Esophagus muscularis mucosa (tissue), 4 donors: ENCODE measurements around the gene MARK1. TPM values are rescaled to one million over a fixed set of nuclear protein-coding genes. Genes with fewer than 3 reads are reported as not detected.
A peak's percentile ranks its signal among the peaks of the same experiment; 100 is the strongest.

Source experiments
- DNase-seq: peaks from one replicate; pipeline ENCODE4 v3.0.0-alpha.2; 2017; ENCODE audit errors: extremely low spot score
- H3K27ac ChIP-seq, 4 donors: fragments of 200-600 bp; sonication (generic); replicated peaks in 1 of 4; 1 replicate in 3 of 4; 2 replicates in 1 of 4; pipeline ENCODE4 v1.5.1; 2016 to 2019; ENCODE audit warnings: mild to moderate bottlenecking in 1 of 4
- H3K27me3 ChIP-seq, 4 donors: fragments of 200-600 bp; sonication (generic); one replicate each; pipeline versions ENCODE4 v1.5.1 to v1.6.0; 2016 to 2019
- H3K36me3 ChIP-seq, 4 donors: fragments of 200-600 bp; sonication (generic); one replicate each; pipeline ENCODE4 v1.5.1; 2016 to 2019
- H3K4me1 ChIP-seq, 4 donors: fragments of 200-600 bp; sonication (generic); one replicate each; pipeline ENCODE4 v1.5.1; 2016 to 2019
- H3K4me3 ChIP-seq, 4 donors: fragments of 200-600 bp; sonication (generic); 1 replicate in 2 of 4; 2 replicates in 2 of 4; pipeline ENCODE4 v1.5.1; 2016 to 2019; ENCODE audit warnings: mild to moderate bottlenecking in 4 of 4, moderate library complexity in 1 of 4
- H3K9me3 ChIP-seq, 4 donors: fragments of 200-600 bp; sonication (generic); 1 replicate in 3 of 4; 2 replicates in 1 of 4; pipeline ENCODE4 v1.5.1; 2016 to 2019
- CTCF ChIP-seq, 3 experiments: fragments of 200-600 bp in 2 of 3; fragments of 450-650 bp in 1 of 3; sonication (generic) in 2 of 3; IDR thresholded peaks; one replicate each; pipeline ENCODE4 v1.5.1; 2017 to 2019; ENCODE audit warnings: antibody characterized with exemption in 3 of 3, mild to moderate bottlenecking in 2 of 3, moderate library complexity in 1 of 3
- EP300 ChIP-seq: sonication (generic); formaldehyde crosslinking; IDR thresholded peaks from one replicate; pipeline ENCODE4 v1.6.1; 2017; ENCODE audit warnings: antibody characterized with exemption
- POLR2A ChIP-seq: fragments of 450-650 bp; IDR thresholded peaks from one replicate; pipeline ENCODE4 v1.6.1; 2017; ENCODE audit warnings: antibody characterized with exemption, moderate library complexity, mild to moderate bottlenecking, low read depth
- POLR2AphosphoS5 ChIP-seq, 2 donors: sonication (generic); formaldehyde crosslinking; IDR thresholded peaks; one replicate each; pipeline ENCODE4 v1.6.1; 2017; ENCODE audit warnings: antibody characterized with exemption in 2 of 2
- WGBS: methylation state at CpG from one replicate; pipeline ENCODE4 v1.1.5; 2018; 5-methylcytosine and 5-hydroxymethylcytosine counted together
- intact Hi-C: fragments of 100-400 bp; cut with DNase I; formaldehyde crosslinking; loops from one replicate; pipeline ENCODE4 v1.15.1; 2023
- total RNA-seq, 4 donors: library from RNA; depleted of rRNA; stranded (reverse); fragments of >200 nt; gene quantifications; one replicate each; pipeline versions ENCODE4 v1.1.0 to v1.2.1, GENCODE V29; 2016

Gene MARK1
- total RNA-seq, 4 donors from 2014 or later: 16.7 to 24.4 (median 17.6) TPM

GRCh38 chr1:220697326-220697725 lies 169.4 kb downstream of the MARK1 start:
- peaks cover 0 to 18% (median 8%) of the 10 kb centered on the region in 4 donors for H3K4me1 ChIP-seq
- TF ChIP-seq POLR2AphosphoS5 (IDR thresholded peaks at IDR 0.05): no peak
- TF ChIP-seq EP300: no peak
- no peak for TF ChIP-seq CTCF (IDR thresholded peaks at IDR 0.05)
- TF ChIP-seq POLR2A: no peak
- intact Hi-C loops: no loop called here
- 91% methylated on average over 6 of the region's 6 CpGs for WGBS
- H3K27ac ChIP-seq: no peak overlapping the region
- peaks cover 0 to 17% (median 13%) of the 10 kb centered on the region in 4 donors for H3K36me3 ChIP-seq
- no peak for DNase-seq
- H3K27me3 ChIP-seq: no peaks in the 10 kb centered on the region
- no peaks in the 10 kb centered on the region for H3K9me3 ChIP-seq
- H3K4me3 ChIP-seq: no peak overlapping the region

DNA sequence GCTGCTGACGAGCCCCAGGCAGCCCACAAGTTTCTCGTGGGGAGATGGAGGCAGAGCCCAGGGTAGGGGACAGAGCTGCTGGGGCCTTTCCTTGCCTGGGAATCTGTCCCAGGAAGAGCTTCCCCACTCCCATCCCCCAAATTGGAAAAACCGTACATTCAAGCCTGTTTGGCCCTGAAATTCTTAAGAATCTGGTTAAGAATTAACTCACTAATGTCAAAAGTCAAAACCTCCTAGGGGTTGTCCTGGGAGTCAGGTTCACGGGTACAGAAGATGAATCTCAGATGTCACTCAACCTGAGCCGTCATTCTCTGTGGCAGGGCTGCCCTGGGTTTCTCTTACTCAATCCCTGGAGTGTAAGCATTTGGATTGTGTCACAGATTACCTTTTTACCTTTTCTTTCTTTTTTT lies 170.7 kb downstream of the MARK1 start:
- H3K9me3 ChIP-seq: no peaks in the 10 kb centered on the region

DNA sequence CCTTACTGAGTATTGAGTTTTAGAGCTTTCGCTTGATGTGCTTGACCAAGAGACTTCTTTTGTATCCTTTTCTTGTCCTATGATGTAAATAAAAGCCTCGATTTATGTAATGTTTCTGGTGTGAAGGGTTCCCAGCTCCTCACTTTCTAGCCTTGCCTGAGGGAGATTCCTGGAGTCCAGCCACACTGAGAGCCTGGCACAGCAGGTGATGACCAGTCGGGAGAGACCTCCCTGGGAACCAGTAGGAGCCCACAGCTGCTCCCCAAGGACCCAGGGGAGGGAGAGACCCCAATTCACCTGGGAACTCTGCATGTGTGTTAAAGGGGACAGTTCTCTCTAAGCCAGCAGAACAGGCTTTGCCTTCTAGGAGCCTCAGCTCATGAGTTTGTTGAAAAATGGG lies 171.1 kb downstream of the MARK1 start:
- no peak overlapping the region for H3K27ac ChIP-seq
- H3K27me3 ChIP-seq: no peaks in the 10 kb centered on the region
- no peak for DNase-seq
- TF ChIP-seq POLR2A: no peak
- TF ChIP-seq POLR2AphosphoS5 (IDR thresholded peaks at IDR 0.05): no peak
- TF ChIP-seq EP300: no peak
- TF ChIP-seq CTCF (IDR thresholded peaks at IDR 0.05): no peak
- H3K4me3 ChIP-seq: no peak overlapping the region
- intact Hi-C loops: no loop called here
- H3K4me1 ChIP-seq: peaks cover 0 to 18% (median 10%) of the 10 kb centered on the region in 4 donors
- peaks cover 0 to 17% (median 13%) of the 10 kb centered on the region in 4 donors for H3K36me3 ChIP-seq
- 73% methylated on average over 3 of the region's 3 CpGs for WGBS
- no peaks in the 10 kb centered on the region for H3K9me3 ChIP-seq

More for the DNA sequence above, 170.7 kb downstream of the MARK1 start:
- Histone ChIP-seq H3K27ac (no peak overlapping the region), H3K4me1 (peaks cover 0 to 18% (median 10%) of the 10 kb centered on the region in 4 donors), H3K27me3 (no peaks in the 10 kb centered on the region), H3K4me3 (no peak overlapping the region), H3K36me3 (peaks cover 0 to 17% (median 13%) of the 10 kb centered on the region in 4 donors)
- WGBS: 79% methylated on average over 5 of the region's 5 CpGs
- DNase-seq: peak; percentile 47
- intact Hi-C loops: no loop called here
- no peak for TF ChIP-seq EP300
- no peak for TF ChIP-seq POLR2A
- no peak for TF ChIP-seq POLR2AphosphoS5 (IDR thresholded peaks at IDR 0.05)
- no peak for TF ChIP-seq CTCF (IDR thresholded peaks at IDR 0.05)

GRCh38 chr1:220700556-220701179 lies 172.7 kb downstream of the MARK1 start:
- H3K27me3 ChIP-seq: no peaks in the 10 kb centered on the region
- no peak overlapping the region for H3K4me3 ChIP-seq
- H3K4me1 ChIP-seq: peaks cover 0 to 18% (median 10%) of the 10 kb centered on the region in 4 donors
- no peak for TF ChIP-seq CTCF (IDR thresholded peaks at IDR 0.05)
- no peak for TF ChIP-seq POLR2AphosphoS5 (IDR thresholded peaks at IDR 0.05)
- TF ChIP-seq EP300: no peak
- no peak for TF ChIP-seq POLR2A
- H3K36me3 ChIP-seq: peaks cover 0 to 17% (median 13%) of the 10 kb centered on the region in 4 donors
- no peak overlapping the region for H3K27ac ChIP-seq
- intact Hi-C loops: no loop called here
- H3K9me3 ChIP-seq: no peaks in the 10 kb centered on the region
- DNase-seq: peak; percentile 31
- WGBS: 56% methylated on average over 2 of the region's 2 CpGs
